AG08395 (cell line): ENCODE data around the gene TRIM22.
"Not testable (repeated sequence)": the region's sequence is repeated elsewhere in the genome, so short reads cannot be mapped to it uniquely, and the experiment has no call there.

Source experiments
- DNase-seq: peaks from one replicate; pipeline ENCODE4 v3.0.0; 2012; ENCODE audit warnings: mixed read lengths, low spot score

TRIM22 gene

GRCh38 chr11:5689551-5689983 is at the start of gene TRIM22:
Gene TRIM22, plus strand, starts transcription at chr11:5689790. Its CDS starts 6,443 bp downstream, at chr11:5696233.
- peak; percentile 65 for DNase-seq

- DNase-seq: no peak
Observed at GRCh38 chr11:5639953-5640352, 49.6 kb upstream of the TRIM22 start.

- DNase-seq: no peak
Observed at GRCh38 chr11:5643585-5643984, 46.0 kb upstream of the TRIM22 start.

- no peak for DNase-seq
Observed at GRCh38 chr11:5646139-5646538, 43.5 kb upstream of the TRIM22 start.

- no peak for DNase-seq
Observed at GRCh38 chr11:5655474-5655873, 34.1 kb upstream of the TRIM22 start.

- not testable (repeated sequence) for DNase-seq
Observed at GRCh38 chr11:5656956-5657355, 32.6 kb upstream of the TRIM22 start.

GRCh38 chr11:5658318-5658717 is 31.3 kb upstream of the TRIM22 start:
- no peak for DNase-seq

- DNase-seq: no peak
Observed at GRCh38 chr11:5663511-5663910, 26.1 kb upstream of the TRIM22 start.

GRCh38 chr11:5665051-5665570 is 24.5 kb upstream of the TRIM22 start:
- DNase-seq: no peak

- DNase-seq: no peak
Observed at GRCh38 chr11:5665746-5666401, 23.7 kb upstream of the TRIM22 start.

- no peak for DNase-seq
Observed at GRCh38 chr11:5666402-5666793, 23.2 kb upstream of the TRIM22 start.

- no peak for DNase-seq
Observed at GRCh38 chr11:5671831-5672230, 17.8 kb upstream of the TRIM22 start.

- DNase-seq: no peak
Observed at GRCh38 chr11:5674391-5674790, 15.2 kb upstream of the TRIM22 start.

- DNase-seq: no peak
Observed at GRCh38 chr11:5679811-5680210, 9.8 kb upstream of the TRIM22 start.

- DNase-seq: not testable (repeated sequence)
Observed at GRCh38 chr11:5682890-5683441, 6.6 kb upstream of the TRIM22 start.

GRCh38 chr11:5683620-5684019 is 6.0 kb upstream of the TRIM22 start:
- not testable (repeated sequence) for DNase-seq

- no peak for DNase-seq
Observed at GRCh38 chr11:5684036-5684645, 5.4 kb upstream of the TRIM22 start.

GRCh38 chr11:5684646-5685362 is 4.8 kb upstream of the TRIM22 start, which contains the start of gene TRIM5:
Gene TRIM5, minus strand, starts transcription at chr11:5685074. Its CDS starts 4,897 bp downstream, at chr11:5680177.
- peak; percentile 98 for DNase-seq

GRCh38 chr11:5686426-5686825 is 3.2 kb upstream of the TRIM22 start:
- DNase-seq: no peak

GRCh38 chr11:5688482-5688881 is 1.1 kb upstream of the TRIM22 start:
- no peak for DNase-seq

GRCh38 chr11:5690216-5690615 is 626 bp downstream of the TRIM22 start:
- DNase-seq: peak; percentile 33

- DNase-seq: peak; percentile 38
Observed at GRCh38 chr11:5690736-5691135, 1.1 kb downstream of the TRIM22 start.
